HG03442 (cell line): ENCODE measurements around the gene ZFP28.

Experiments
- ATAC-seq: cut with Tn5 transposase; IDR thresholded peaks from one replicate; pipeline ENCODE4 v1.9.1; 2021; ENCODE audit warnings: mild to moderate bottlenecking, moderate library complexity; ENCODE audit not compliant: unreplicated experiment

Gene ZFP28

GRCh38 chr19:56538761-56539263, at the start of gene ZFP28:
Gene ZFP28 (plus strand): TSS chr19:56538948. CDS start chr19:56539019, 71 bp downstream.
- ATAC-seq = peak; percentile 45

- no peak for ATAC-seq
Measured at GRCh38 chr19:56491399-56491798, 47.3 kb upstream of the ZFP28 start.

GRCh38 chr19:56504581-56504980, 34.2 kb upstream of the ZFP28 start:
- ATAC-seq = no peak

GRCh38 chr19:56507446-56508289, 31.1 kb upstream of the ZFP28 start, which contains the start of gene ZNF471:
Gene ZNF471 (plus strand): TSS chr19:56507855. CDS start chr19:56511572, 3,717 bp downstream.
- peak; percentile 64 for ATAC-seq

- ATAC-seq = no peak
Measured at GRCh38 chr19:56508290-56508778, 30.4 kb upstream of the ZFP28 start.

GRCh38 chr19:56525214-56525860, 13.4 kb upstream of the ZFP28 start:
- no peak for ATAC-seq

GRCh38 chr19:56537442-56537841, 1.3 kb upstream of the ZFP28 start:
- ATAC-seq = no peak

GRCh38 chr19:56538254-56538760, 441 bp upstream of the ZFP28 start:
- ATAC-seq = peak; percentile 87

- ATAC-seq = no peak
Measured at GRCh38 chr19:56543776-56544175, 5.0 kb downstream of the ZFP28 start.

GRCh38 chr19:56547535-56547934, 8.8 kb downstream of the ZFP28 start:
- no peak for ATAC-seq

GRCh38 chr19:56554272-56554869, 15.6 kb downstream of the ZFP28 start:
- ATAC-seq = no peak

GRCh38 chr19:56562766-56563165, 24.0 kb downstream of the ZFP28 start:
- no peak for ATAC-seq

- peak; percentile 26 for ATAC-seq
Measured at GRCh38 chr19:56566904-56567273, 28.1 kb downstream of the ZFP28 start.

GRCh38 chr19:56567274-56568120, 28.7 kb downstream of the ZFP28 start, which contains the start of gene ZNF470:
Gene ZNF470 (plus strand): TSS chr19:56567468. CDS start chr19:56570312, 2,844 bp downstream.
- peak; percentile 97 for ATAC-seq

- no peak for ATAC-seq
Measured at GRCh38 chr19:56572589-56572988, 33.8 kb downstream of the ZFP28 start.

- no peak for ATAC-seq
Measured at GRCh38 chr19:56573914-56574313, 35.2 kb downstream of the ZFP28 start.

GRCh38 chr19:56577719-56578602, 39.2 kb downstream of the ZFP28 start:
- ATAC-seq = no peak

- no peak for ATAC-seq
Measured at GRCh38 chr19:56594446-56594782, 55.7 kb downstream of the ZFP28 start.
